Bronchial epithelial cell (primary cell): ENCODE results near the gene TRAPPC6A. TPM values are rescaled to one million over a fixed set of nuclear protein-coding genes. Genes with fewer than 3 reads are reported as not detected.

Experiments used
- DNase-seq: peaks from one replicate; pipeline ENCODE4 v3.0.0-alpha.2; 2010; ENCODE audit warnings: low read depth
- FAIRE-seq: peaks from 2 replicates; lab custom pipeline; 2011; peaks lifted over from hg19 to GRCh38; lab: Jason Lieb, UNC
- H3K27me3 ChIP-seq: 2 replicates; pipeline ENCODE4 v1.5.1; 2011; ENCODE audit warnings: low read length; ENCODE audit not compliant: control insufficient read depth, insufficient read depth
- H3K36me3 ChIP-seq: 2 replicates; pipeline ENCODE4 v1.5.1; 2011; ENCODE audit warnings: low read length; ENCODE audit not compliant: control insufficient read depth, insufficient read depth
- H3K4me3 ChIP-seq: 2 replicates; pipeline ENCODE4 v1.5.1; 2011; ENCODE audit warnings: mild to moderate bottlenecking, low read depth, low read length, control low read depth
- total RNA-seq: library from RNA; depleted of rRNA; stranded (reverse); fragments of >200 nt; gene quantifications from 2 replicates; pipeline ENCODE4 v1.2.1, GENCODE V29; 2014
- TF ChIP-seq, protein P1 (sequence below): IDR thresholded peaks from 2 replicates; pipeline ENCODE4 v1.5.1; 2011; ENCODE audit warnings: mild to moderate bottlenecking, moderate library complexity, low read length, control low read depth, inconsistent platforms; ENCODE audit not compliant: insufficient read depth, severe bottlenecking

TRAPPC6A gene
- total RNA-seq, 1 donor from 2014 or later: 24.5 TPM

DNA sequence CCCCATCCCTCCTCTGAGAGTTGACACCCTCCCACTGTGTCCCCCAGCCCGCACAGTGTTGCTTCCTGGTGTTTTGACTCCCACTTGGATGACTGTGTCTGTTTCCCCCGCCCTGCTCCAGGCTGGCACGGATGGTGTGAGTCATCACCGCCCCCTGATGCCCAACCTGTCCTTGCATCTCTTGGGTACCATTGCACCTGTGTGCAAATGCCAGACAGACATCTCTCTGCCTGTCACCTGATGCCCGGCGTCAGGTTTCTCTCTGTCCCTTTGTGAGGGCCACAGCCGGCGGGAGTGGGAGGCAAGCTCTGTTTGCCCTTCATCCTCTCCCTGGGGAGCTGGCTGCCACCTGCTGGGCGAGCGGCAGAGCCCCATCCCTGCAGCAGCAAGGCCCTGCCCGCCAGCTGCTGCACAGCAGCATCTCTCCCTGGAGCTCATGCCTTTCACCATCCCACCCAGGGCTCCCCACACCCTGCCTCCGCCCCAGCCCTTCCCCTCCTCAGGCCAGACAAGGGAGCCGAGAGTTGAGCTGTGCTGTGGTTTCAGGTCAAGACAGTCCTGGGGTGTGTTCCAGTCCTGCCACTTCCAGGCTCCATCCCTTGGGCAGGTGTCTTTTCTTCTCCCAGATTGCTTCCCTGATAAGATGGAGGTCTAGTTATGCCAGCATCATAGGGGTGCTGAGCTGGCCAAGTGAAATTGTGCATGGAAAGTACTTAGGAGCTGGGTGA, 47.0 kb downstream of the TRAPPC6A start:
- DNase-seq (peak; percentile 62), FAIRE-seq (no peak)
- Histone ChIP-seq H3K27me3 (no peaks in the 10 kb centered on the region), H3K36me3 (no peaks in the 10 kb centered on the region), H3K4me3 (no peak overlapping the region)
- TF ChIP-seq, protein P1, sequence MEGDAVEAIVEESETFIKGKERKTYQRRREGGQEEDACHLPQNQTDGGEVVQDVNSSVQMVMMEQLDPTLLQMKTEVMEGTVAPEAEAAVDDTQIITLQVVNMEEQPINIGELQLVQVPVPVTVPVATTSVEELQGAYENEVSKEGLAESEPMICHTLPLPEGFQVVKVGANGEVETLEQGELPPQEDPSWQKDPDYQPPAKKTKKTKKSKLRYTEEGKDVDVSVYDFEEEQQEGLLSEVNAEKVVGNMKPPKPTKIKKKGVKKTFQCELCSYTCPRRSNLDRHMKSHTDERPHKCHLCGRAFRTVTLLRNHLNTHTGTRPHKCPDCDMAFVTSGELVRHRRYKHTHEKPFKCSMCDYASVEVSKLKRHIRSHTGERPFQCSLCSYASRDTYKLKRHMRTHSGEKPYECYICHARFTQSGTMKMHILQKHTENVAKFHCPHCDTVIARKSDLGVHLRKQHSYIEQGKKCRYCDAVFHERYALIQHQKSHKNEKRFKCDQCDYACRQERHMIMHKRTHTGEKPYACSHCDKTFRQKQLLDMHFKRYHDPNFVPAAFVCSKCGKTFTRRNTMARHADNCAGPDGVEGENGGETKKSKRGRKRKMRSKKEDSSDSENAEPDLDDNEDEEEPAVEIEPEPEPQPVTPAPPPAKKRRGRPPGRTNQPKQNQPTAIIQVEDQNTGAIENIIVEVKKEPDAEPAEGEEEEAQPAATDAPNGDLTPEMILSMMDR: peak; percentile 65

- Histone ChIP-seq H3K27me3 (no peaks in the 10 kb centered on the region), H3K4me3 (no peak overlapping the region), H3K36me3 (no peaks in the 10 kb centered on the region)
- no peak for DNase-seq
- TF ChIP-seq, protein P1: no peak
- no peak for FAIRE-seq
These were observed 47.8 kb downstream of the TRAPPC6A start for GRCh38 chr19:45130236-45130635.

DNA sequence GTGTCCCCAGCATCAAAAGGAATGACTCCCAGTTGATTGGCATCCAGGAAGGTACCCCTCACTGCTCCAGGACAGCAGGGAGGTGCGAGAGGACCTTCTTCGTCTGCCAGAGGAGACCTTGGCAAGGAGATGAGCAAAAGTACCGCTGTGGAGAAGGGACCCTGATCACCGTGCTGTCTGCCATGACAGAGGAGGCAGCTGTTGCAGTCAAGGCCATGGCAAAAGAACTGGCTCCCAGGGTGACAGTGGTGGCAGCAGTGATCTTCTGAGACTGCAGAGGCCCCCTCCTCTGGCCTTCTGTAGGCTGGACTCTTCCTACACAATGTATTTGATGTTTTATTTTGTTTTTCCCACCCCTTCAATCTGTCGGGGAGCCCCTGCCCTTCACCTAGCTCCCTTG, 49.2 kb downstream of the TRAPPC6A start:
- no peaks in the 10 kb centered on the region for H3K36me3 ChIP-seq
- TF ChIP-seq, protein P1: no peak
- no peaks in the 10 kb centered on the region for H3K27me3 ChIP-seq
- DNase-seq: no peak
- no peak for FAIRE-seq
- no peak overlapping the region for H3K4me3 ChIP-seq

DNA sequence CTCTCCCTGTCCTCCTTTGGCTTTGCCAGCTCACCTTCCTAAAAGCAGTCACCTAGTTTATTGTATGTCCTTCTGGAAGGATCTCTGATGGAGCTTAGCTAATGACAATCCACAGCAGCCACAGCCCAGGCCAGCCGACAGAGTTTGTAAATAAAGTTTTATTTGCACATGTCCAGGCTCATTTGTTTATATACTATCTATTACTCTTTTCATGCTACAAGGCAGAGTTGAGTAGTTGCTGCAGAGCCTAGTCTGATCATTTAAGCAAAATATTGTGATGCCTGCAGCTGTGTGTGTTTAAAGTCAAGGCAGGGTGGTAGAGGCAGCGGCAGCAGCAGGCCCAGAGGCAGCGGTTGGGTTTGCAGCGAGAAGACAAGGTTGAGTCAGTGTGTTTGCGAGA, 49.9 kb downstream of the TRAPPC6A start:
- H3K36me3 ChIP-seq: no peaks in the 10 kb centered on the region
- H3K27me3 ChIP-seq: no peaks in the 10 kb centered on the region
- DNase-seq (no peak), FAIRE-seq (no peak)
- TF ChIP-seq, protein P1: no peak
- H3K4me3 ChIP-seq: no peak overlapping the region

DNA sequence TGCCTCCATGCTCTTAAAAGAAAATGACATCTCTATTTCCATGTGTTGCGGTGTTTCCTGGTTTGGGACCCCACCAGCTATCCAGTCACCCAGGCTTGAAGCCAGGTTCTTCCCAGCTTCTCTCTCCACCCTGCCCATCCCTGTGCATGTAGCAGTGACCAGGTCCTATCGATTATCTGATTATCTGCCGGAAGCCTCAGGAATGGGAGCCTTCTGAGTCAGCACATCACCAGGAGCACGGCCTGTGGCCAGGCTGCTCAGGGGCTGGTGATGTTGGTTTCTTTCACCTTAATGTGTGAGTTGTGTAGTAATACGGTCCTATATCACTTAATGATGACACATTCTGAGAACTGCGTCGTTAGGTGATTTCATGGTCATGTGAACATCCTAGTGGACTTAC, 51.4 kb downstream of the TRAPPC6A start:
- TF ChIP-seq, protein P1: no peak
- FAIRE-seq (no peak), DNase-seq (no peak)
- Histone ChIP-seq H3K36me3 (no peaks in the 10 kb centered on the region), H3K27me3 (no peaks in the 10 kb centered on the region), H3K4me3 (no peak overlapping the region)
